ENCODE results near the gene TPRG1L.
"Not testable (repeated sequence)": the region's sequence is repeated elsewhere in the genome, so short reads cannot be mapped to it uniquely, and the experiment has no call there.

The TPRG1L gene

DNA sequence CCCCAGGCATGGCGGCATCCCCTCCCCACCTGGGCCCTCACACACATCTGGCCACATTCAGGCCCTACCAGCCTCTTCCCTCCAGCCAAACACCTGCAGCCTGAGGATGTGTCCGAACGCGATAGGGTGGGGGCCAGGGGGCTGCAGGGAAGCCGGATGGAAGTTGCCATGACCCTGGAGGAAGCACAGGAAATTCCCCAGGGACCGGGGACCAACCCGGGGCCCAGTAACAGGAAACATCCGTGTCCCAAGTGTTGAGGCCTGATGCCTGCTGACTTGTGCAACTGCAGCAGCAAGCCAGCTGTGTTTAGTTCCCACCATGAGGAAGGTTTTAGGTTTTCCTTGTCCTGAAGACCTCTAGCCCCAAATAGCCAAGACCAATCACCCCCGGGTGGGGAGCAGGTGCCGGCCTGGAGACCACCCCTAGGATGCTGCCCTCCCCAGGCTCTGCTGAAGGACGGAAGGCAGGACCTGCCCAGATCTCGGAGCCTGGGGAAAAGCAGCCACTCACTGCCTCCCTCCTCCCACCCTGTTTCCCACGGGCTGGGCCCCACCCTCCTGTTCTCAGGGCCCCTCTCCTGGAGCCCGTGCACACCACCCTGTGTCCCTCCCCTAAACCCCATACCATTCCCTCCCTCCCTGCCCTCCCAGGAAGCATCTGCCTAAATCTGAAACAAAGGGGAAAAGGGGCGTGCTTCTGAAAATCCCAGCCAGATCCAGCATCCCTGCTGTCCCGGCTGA lies 43.3 kb upstream of the TPRG1L start:
- no peak overlapping the region for H3K27ac ChIP-seq (ENCODE audit: insufficient read depth, low read length, poor library complexity, severe bottlenecking)
- H3K27me3 ChIP-seq (replicated peaks; ENCODE audit: control insufficient read depth, insufficient read depth, low read length, poor library complexity, severe bottlenecking) = no peaks in the 10 kb centered on the region
- no peaks in the 10 kb centered on the region for H3K9me3 ChIP-seq (ENCODE audit: control insufficient read depth, low read length)
- H3K4me1 ChIP-seq (ENCODE audit: control insufficient read depth, insufficient read depth, low read length, poor library complexity, severe bottlenecking) = no peaks in the 10 kb centered on the region
- no peaks in the 10 kb centered on the region for H3K36me3 ChIP-seq (ENCODE audit: control insufficient read depth, insufficient read depth, low read length)
- H3K4me3 ChIP-seq (ENCODE audit: insufficient read depth, low read depth, low read length, poor library complexity, severe bottlenecking) = no peak overlapping the region
- no peak for DNase-seq

DNA sequence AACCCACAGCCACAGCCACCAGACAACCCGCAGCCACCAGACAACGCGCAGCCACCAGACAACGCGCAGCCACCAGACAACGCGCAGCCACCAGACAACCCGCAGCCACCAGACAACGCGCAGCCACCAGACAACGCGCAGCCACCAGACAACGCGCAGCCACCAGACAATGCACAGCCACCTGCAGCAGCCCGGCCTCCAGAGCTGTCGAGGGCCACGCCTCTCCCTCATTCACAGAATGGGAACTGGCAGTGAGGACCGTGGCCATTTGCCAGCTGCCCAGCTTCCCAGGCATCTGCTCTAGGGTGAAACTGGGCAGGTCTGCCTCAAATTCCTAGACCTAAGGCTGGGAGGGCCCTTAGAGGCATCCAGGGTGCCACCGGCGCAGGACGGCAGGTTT lies 41.1 kb upstream of the TPRG1L start:
- H3K4me1 ChIP-seq (ENCODE audit: control insufficient read depth, insufficient read depth, low read length, poor library complexity, severe bottlenecking); H3K36me3 ChIP-seq (ENCODE audit: control insufficient read depth, insufficient read depth, low read length); H3K9me3 ChIP-seq (ENCODE audit: control insufficient read depth, low read length); H3K4me3 ChIP-seq (ENCODE audit: insufficient read depth, low read depth, low read length, poor library complexity, severe bottlenecking); H3K27me3 ChIP-seq (replicated peaks; ENCODE audit: control insufficient read depth, insufficient read depth, low read length, poor library complexity, severe bottlenecking); H3K27ac ChIP-seq (ENCODE audit: insufficient read depth, low read length, poor library complexity, severe bottlenecking); DNase-seq: not testable (repeated sequence)

DNA sequence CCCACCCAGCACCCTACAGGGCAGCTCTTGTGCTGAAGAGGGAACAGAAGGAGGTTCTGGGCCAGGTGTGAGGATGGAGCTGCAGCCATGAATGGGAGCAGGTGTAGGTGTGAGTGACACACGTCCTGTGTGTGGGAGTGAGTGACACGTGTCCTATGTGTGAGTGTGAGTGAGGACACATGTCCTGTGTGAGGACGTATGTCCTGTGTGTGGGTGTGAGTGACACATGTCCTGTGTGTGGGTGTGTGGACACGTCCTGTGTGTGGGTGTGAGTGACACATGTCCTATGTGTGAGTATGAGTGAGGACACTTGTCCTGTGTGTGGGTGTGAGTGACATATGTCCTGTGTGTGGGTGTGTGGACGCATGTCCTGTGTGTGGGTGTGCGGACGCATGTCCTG lies 39.9 kb upstream of the TPRG1L start:
- no peaks in the 10 kb centered on the region for H3K9me3 ChIP-seq (ENCODE audit: control insufficient read depth, low read length)
- no peaks in the 10 kb centered on the region for H3K36me3 ChIP-seq (ENCODE audit: control insufficient read depth, insufficient read depth, low read length)
- no peaks in the 10 kb centered on the region for H3K4me1 ChIP-seq (ENCODE audit: control insufficient read depth, insufficient read depth, low read length, poor library complexity, severe bottlenecking)
- H3K4me3 ChIP-seq (ENCODE audit: insufficient read depth, low read depth, low read length, poor library complexity, severe bottlenecking) = no peak overlapping the region
- DNase-seq = no peak
- no peaks in the 10 kb centered on the region for H3K27me3 ChIP-seq (replicated peaks; ENCODE audit: control insufficient read depth, insufficient read depth, low read length, poor library complexity, severe bottlenecking)
- no peak overlapping the region for H3K27ac ChIP-seq (ENCODE audit: insufficient read depth, low read length, poor library complexity, severe bottlenecking)

DNA sequence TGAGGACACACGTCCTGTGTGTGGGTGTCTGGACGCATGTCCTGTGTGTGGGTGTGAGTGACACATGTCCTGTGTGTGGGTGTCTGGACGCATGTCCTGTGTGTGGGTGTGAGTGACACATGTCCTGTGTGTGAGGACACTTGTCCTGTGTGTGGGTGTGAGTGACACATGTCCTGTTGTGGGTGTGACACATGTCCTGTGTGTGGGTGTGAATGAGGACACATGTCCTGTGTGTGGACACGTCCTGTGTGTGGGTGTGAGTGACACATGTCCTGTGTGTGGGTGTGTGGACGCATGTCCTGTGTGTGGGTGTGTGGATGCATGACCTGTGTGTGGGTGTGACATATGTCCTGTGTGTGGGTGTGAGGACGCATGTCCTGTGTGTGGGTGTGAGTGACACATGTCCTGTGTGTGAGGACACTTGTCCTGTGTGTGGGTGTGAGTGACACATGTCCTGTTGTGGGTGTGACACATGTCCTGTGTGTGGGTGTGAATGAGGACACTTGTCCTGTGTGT lies 39.4 kb upstream of the TPRG1L start:
- H3K4me3 ChIP-seq (ENCODE audit: insufficient read depth, low read depth, low read length, poor library complexity, severe bottlenecking); H3K27me3 ChIP-seq (replicated peaks; ENCODE audit: control insufficient read depth, insufficient read depth, low read length, poor library complexity, severe bottlenecking); DNase-seq; H3K36me3 ChIP-seq (ENCODE audit: control insufficient read depth, insufficient read depth, low read length); H3K27ac ChIP-seq (ENCODE audit: insufficient read depth, low read length, poor library complexity, severe bottlenecking); H3K4me1 ChIP-seq (ENCODE audit: control insufficient read depth, insufficient read depth, low read length, poor library complexity, severe bottlenecking); H3K9me3 ChIP-seq (ENCODE audit: control insufficient read depth, low read length): not testable (repeated sequence)

DNA sequence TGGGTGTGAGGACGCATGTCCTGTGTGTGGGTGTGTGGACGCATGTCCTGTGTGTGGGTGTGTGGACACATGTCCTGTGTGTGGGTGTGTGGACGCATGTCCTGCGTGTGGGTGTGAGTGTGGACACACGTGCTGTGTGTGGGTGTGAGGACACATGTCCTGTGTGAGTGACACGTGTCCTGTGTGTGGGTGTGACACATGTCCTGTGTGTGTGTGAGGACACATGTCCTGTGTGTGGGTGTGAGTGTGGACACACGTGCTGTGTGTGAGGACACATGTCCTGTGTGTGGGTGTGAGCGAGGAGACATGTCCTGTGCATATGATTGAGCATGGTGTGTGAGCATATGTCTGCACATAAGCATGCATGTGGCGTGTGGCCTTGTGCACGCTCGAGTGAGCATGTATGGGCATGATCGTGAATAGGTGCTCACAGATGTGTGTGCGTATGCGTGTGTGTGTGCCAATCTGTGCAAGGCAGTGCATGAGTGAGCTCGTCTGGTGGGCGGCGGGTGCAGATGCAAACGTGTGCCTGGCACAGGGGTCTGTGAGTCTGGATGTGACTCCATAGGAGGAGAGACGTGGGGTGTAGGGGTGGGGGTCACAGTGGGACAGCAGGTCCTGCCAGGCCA lies 38.8 kb upstream of the TPRG1L start:
- no peaks in the 10 kb centered on the region for H3K27me3 ChIP-seq (replicated peaks; ENCODE audit: control insufficient read depth, insufficient read depth, low read length, poor library complexity, severe bottlenecking)
- no peak overlapping the region for H3K4me3 ChIP-seq (ENCODE audit: insufficient read depth, low read depth, low read length, poor library complexity, severe bottlenecking)
- H3K4me1 ChIP-seq (ENCODE audit: control insufficient read depth, insufficient read depth, low read length, poor library complexity, severe bottlenecking) = no peaks in the 10 kb centered on the region

DNA sequence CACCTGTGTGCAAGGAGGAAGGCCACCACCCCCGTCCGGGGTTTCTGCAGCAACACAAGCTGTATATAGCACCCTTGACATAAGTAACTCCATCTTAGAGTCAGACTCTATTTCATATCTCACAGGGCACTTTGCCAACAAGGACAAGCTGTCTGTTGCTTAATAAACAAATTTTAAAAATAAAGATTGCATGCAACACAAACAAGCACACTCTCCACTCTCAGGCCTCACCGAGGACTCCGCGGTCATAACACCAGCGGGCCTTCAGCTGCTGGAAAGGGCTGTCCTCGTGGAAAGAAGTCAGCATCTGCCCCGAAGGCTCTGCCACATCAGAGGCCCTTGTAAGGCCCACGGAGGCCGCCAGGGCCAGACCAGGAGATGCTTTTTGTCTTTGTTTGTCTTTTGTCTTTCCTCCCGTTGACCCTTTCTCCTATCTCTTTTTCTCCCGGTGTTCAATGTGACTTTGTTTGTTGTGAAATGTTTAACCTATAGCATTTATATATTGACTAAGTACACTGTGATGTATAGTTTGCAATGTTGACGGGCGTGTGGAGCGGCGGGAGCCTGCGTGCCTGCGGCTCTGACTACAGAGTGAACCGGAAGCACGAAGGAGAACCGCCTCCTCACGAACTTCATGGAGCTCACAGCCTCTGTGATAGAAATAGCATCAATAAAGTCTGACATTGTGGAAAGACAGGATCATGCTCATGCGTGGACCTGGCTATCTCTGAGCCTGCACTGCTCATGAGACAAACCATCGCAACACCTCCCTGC lies 37.6 kb upstream of the TPRG1L start:
- Histone ChIP-seq H3K27ac (ENCODE audit: insufficient read depth, low read length, poor library complexity, severe bottlenecking) (no peak overlapping the region), H3K36me3 (ENCODE audit: control insufficient read depth, insufficient read depth, low read length) (no peaks in the 10 kb centered on the region), H3K4me1 (ENCODE audit: control insufficient read depth, insufficient read depth, low read length, poor library complexity, severe bottlenecking) (no peaks in the 10 kb centered on the region), H3K4me3 (ENCODE audit: insufficient read depth, low read depth, low read length, poor library complexity, severe bottlenecking) (no peak overlapping the region), H3K9me3 (ENCODE audit: control insufficient read depth, low read length) (no peaks in the 10 kb centered on the region), H3K27me3 (replicated peaks; ENCODE audit: control insufficient read depth, insufficient read depth, low read length, poor library complexity, severe bottlenecking) (no peaks in the 10 kb centered on the region)
- no peak for DNase-seq

More for the DNA sequence above, 38.8 kb upstream of the TPRG1L start:
- Histone ChIP-seq H3K36me3 (ENCODE audit: control insufficient read depth, insufficient read depth, low read length) (no peaks in the 10 kb centered on the region), H3K27ac (ENCODE audit: insufficient read depth, low read length, poor library complexity, severe bottlenecking) (no peak overlapping the region), H3K9me3 (ENCODE audit: control insufficient read depth, low read length) (no peaks in the 10 kb centered on the region)
- no peak for DNase-seq

DNA sequence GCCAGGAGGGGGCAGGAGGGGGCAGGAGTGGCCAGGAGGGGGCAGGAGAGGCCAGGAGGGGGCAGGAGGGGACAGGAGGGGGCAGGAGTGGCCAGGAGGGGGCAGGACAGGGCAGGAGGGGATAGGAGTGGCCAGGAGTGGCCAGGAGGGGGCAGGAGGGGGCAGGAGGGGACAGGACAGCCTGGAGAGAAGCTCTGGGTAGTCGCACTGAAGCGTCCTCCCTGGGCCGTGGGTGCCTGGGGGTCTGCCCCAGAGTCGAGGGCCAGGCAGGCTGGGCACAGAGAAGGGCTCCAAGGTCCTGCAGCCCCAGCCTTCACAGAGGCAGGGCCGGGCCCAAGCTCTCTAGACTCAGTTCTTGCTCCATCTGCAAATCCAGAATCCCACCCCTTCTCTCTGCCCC lies 36.4 kb upstream of the TPRG1L start:
- DNase-seq = no peak
- Histone ChIP-seq H3K4me1 (ENCODE audit: control insufficient read depth, insufficient read depth, low read length, poor library complexity, severe bottlenecking) (no peaks in the 10 kb centered on the region), H3K27me3 (replicated peaks; ENCODE audit: control insufficient read depth, insufficient read depth, low read length, poor library complexity, severe bottlenecking) (no peaks in the 10 kb centered on the region), H3K4me3 (ENCODE audit: insufficient read depth, low read depth, low read length, poor library complexity, severe bottlenecking) (no peak overlapping the region), H3K9me3 (ENCODE audit: control insufficient read depth, low read length) (no peaks in the 10 kb centered on the region), H3K36me3 (ENCODE audit: control insufficient read depth, insufficient read depth, low read length) (no peaks in the 10 kb centered on the region), H3K27ac (ENCODE audit: insufficient read depth, low read length, poor library complexity, severe bottlenecking) (no peak overlapping the region)

DNA sequence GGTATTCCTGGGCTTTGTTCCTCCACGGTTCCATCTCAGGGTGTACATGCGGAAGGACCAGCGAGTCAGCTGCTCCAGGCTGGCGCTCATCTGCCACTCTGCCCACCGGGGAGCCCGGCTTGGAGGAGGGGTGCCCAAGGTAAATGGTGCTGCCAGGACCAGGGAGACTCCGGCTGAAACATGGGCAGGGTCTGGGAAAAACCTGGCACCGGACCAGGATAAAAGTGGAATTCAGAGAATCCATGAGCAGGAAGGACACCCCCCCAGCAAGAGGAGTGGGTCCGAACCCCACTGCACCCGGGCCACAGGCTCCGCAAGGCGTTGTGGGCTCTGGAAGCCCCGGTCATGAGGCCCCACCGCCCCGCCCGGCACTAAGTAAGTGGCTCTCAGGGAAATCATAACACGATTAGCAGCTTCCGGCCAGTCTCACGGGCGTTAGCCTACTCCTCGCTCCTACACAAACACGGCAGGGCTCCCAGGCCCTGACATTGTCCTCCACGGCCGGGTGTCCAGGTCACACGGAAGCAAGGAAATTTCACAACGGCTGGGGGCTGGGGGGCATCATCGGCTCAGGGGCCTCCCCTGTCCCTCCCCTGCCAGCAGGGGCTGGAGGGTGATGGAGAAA lies 34.6 kb upstream of the TPRG1L start:
- DNase-seq = no peak
- Histone ChIP-seq H3K36me3 (ENCODE audit: control insufficient read depth, insufficient read depth, low read length) (no peaks in the 10 kb centered on the region), H3K4me1 (ENCODE audit: control insufficient read depth, insufficient read depth, low read length, poor library complexity, severe bottlenecking) (no peaks in the 10 kb centered on the region), H3K9me3 (ENCODE audit: control insufficient read depth, low read length) (no peaks in the 10 kb centered on the region), H3K27ac (ENCODE audit: insufficient read depth, low read length, poor library complexity, severe bottlenecking) (no peak overlapping the region), H3K4me3 (ENCODE audit: insufficient read depth, low read depth, low read length, poor library complexity, severe bottlenecking) (no peak overlapping the region), H3K27me3 (replicated peaks; ENCODE audit: control insufficient read depth, insufficient read depth, low read length, poor library complexity, severe bottlenecking) (no peaks in the 10 kb centered on the region)

DNA sequence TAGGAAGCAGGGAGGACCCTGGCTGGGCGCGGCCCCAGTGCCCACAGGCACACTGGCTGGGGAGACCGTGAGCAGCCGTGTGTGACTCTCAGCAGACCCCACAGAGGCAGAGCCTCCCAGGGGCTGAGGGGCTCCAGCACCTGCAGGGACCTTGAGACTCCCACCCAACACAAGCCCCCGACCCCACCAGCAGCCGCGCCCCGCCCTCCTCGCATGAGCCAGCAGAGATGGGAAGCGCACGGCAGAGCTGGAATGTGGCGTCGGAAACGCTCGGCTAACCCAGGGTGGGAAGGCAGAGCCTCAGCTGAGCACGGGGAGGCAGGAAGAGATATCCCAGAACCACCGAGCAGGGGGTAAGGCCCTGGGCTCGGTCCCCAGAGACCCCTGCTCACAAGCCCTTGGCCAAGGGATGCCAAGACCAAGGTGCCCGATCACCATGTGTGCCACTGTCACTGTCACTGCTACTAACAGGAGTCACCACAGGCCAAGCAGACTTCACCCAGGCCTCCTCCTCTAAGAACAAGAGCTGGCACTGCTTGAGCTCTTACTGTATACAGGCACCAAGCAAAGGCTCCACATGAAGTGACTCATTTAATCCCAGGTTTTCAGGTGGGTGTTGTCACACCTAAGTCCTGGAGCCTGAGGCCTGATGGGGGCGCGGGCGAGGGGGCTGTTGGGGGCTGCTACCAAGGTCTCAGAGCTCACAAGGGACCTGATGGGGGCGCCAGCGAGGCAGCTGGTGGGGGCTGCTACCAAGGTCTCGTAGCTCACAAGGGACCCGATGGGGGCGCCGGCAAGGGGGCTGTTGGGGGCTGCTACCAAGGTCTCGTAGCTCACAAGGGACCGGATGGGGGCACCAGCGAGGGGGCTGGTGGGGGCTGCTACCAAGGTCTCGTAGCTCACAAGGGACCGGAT lies 33.6 kb upstream of the TPRG1L start:
- no peaks in the 10 kb centered on the region for H3K9me3 ChIP-seq (ENCODE audit: control insufficient read depth, low read length)
- H3K4me1 ChIP-seq (ENCODE audit: control insufficient read depth, insufficient read depth, low read length, poor library complexity, severe bottlenecking) = no peaks in the 10 kb centered on the region
- H3K36me3 ChIP-seq (ENCODE audit: control insufficient read depth, insufficient read depth, low read length) = no peaks in the 10 kb centered on the region
- DNase-seq = no peak
- H3K27ac ChIP-seq (ENCODE audit: insufficient read depth, low read length, poor library complexity, severe bottlenecking) = no peak overlapping the region
- H3K27me3 ChIP-seq (replicated peaks; ENCODE audit: control insufficient read depth, insufficient read depth, low read length, poor library complexity, severe bottlenecking) = no peaks in the 10 kb centered on the region
- no peak overlapping the region for H3K4me3 ChIP-seq (ENCODE audit: insufficient read depth, low read depth, low read length, poor library complexity, severe bottlenecking)

Measured in effector memory CD4-positive, alpha-beta T cell (primary cell).